ENCODE data around the gene SYCE1.

The SYCE1 gene

DNA sequence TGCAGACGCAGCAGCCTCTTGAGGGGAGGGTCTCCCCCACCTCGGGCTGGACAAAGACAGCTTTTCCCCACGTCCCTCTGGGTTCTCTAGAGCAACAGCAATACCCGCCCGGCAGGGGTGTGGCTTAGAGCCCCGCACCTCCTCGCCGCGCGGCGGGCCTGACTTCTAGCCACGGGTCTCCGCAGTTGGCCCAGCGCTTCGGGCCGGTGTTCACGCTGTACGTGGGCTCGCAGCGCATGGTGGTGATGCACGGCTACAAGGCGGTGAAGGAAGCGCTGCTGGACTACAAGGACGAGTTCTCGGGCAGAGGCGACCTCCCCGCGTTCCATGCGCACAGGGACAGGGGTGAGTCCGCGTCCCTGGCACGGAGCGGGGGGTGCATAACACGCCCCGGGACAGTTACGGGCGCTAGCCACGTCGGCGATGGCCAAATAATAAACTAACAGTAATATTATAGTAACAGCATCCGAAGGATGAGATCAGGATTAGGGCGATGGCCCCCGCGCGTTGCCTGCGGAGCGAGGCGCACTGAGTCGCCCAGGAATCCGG is 37.0 kb downstream of the SYCE1 start:
- TF ChIP-seq, protein P1, sequence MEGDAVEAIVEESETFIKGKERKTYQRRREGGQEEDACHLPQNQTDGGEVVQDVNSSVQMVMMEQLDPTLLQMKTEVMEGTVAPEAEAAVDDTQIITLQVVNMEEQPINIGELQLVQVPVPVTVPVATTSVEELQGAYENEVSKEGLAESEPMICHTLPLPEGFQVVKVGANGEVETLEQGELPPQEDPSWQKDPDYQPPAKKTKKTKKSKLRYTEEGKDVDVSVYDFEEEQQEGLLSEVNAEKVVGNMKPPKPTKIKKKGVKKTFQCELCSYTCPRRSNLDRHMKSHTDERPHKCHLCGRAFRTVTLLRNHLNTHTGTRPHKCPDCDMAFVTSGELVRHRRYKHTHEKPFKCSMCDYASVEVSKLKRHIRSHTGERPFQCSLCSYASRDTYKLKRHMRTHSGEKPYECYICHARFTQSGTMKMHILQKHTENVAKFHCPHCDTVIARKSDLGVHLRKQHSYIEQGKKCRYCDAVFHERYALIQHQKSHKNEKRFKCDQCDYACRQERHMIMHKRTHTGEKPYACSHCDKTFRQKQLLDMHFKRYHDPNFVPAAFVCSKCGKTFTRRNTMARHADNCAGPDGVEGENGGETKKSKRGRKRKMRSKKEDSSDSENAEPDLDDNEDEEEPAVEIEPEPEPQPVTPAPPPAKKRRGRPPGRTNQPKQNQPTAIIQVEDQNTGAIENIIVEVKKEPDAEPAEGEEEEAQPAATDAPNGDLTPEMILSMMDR (IDR thresholded peaks at IDR 0.05; ENCODE audit: insufficient read depth, low read length, poor library complexity, severe bottlenecking), result no peak
- DNase-seq (ENCODE audit: extremely low read depth, insufficient read length), result no peak
- Histone ChIP-seq H3K27me3 (replicated peaks; ENCODE audit: control insufficient read depth, insufficient read depth, low read length) (no peaks in the 10 kb centered on the region; the same call in none of the 2 replicates), H3K36me3 (ENCODE audit: control insufficient read depth, insufficient read depth, low read length) (no peaks in the 10 kb centered on the region), H3K4me3 (replicated peaks; ENCODE audit: low read depth, low read length) (no peak overlapping the region)

DNA sequence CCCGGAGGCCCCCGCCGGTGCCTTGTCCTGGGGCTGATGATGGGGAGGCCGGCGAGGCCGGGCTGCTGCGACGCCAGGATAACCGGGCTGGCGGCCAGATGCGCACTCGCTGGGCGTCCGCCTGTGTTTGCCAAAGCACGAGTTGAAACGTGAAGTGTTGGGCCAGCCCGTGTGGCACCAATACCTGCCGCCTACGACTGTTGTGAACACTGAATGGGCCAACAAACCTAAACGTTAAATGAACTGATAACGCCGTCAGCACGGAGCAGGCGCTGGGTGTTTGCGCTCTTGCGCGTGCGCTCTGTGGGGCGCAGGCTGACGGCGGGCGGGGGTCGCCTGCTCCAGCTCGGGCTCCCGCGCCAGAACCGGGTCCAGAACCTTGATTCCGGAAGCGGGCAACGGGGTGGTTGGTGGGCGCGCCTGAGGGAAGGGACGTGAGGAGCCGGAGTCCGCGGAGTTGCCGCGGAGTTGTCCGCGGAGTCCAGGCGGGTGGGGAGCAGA is 37.6 kb downstream of the SYCE1 start:
- no peak for DNase-seq (ENCODE audit: extremely low read depth, insufficient read length)
- Histone ChIP-seq H3K36me3 (ENCODE audit: control insufficient read depth, insufficient read depth, low read length) (no peaks in the 10 kb centered on the region), H3K4me3 (replicated peaks; ENCODE audit: low read depth, low read length) (no peak overlapping the region), H3K27me3 (replicated peaks; ENCODE audit: control insufficient read depth, insufficient read depth, low read length) (no peaks in the 10 kb centered on the region; the same call in none of the 2 replicates)
- TF ChIP-seq, protein P1 (IDR thresholded peaks at IDR 0.05; ENCODE audit: insufficient read depth, low read length, poor library complexity, severe bottlenecking), result no peak

DNA sequence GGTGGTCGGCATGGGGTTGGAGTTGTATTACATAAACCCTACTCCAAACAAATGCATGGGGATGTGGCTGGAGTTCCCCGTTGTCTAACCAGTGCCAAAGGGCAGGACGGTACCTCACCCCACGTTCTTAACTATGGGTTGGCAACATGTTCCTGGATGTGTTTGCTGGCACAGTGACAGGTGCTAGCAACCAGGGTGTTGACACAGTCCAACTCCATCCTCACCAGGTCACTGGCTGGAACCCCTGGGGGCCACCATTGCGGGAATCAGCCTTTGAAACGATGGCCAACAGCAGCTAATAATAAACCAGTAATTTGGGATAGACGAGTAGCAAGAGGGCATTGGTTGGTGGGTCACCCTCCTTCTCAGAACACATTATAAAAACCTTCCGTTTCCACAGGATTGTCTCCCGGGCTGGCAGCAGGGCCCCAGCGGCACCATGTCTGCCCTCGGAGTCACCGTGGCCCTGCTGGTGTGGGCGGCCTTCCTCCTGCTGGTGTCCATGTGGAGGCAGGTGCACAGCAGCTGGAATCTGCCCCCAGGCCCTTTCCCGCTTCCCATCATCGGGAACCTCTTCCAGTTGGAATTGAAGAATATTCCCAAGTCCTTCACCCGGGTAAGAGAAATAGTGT is 38.3 kb downstream of the SYCE1 start, which contains the start of gene CYP2E1:
TSS of gene CYP2E1 (plus strand) at position 407 of the 632 bp plus-strand sequence. CDS start at position 440, 33 bp downstream.
- H3K4me3 ChIP-seq (replicated peaks; ENCODE audit: low read depth, low read length), result no peak within 1 kb of the TSS
- H3K36me3 ChIP-seq (ENCODE audit: control insufficient read depth, insufficient read depth, low read length), result no peaks in the 10 kb centered on the region
- no peaks in the 10 kb centered on the region; the same call in none of the 2 replicates for H3K27me3 ChIP-seq (replicated peaks; ENCODE audit: control insufficient read depth, insufficient read depth, low read length)
- DNase-seq (ENCODE audit: extremely low read depth, insufficient read length), result no peak
- TF ChIP-seq, protein P1 (IDR thresholded peaks at IDR 0.05; ENCODE audit: insufficient read depth, low read length, poor library complexity, severe bottlenecking), result no peak

DNA sequence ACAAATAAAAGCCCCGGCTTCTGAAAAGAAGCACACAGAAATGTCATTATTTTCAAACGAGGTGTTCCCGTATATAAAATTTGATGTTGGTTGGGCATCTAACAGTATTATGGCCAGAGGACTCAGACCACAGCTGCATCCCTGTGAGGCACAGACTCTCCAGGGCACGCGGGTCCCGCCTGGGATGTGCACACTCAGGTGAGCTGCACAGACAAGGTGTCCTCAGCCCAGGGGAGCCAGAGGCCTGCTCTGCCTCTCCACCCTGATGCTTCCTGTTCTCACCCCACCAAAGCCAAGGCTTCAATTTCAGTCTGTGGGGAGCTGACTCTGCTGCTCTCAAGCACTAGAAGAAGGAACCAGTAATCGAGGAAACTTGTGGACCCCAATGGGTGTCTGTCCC is 39.9 kb downstream of the SYCE1 start:
- Histone ChIP-seq H3K36me3 (ENCODE audit: control insufficient read depth, insufficient read depth, low read length) (no peaks in the 10 kb centered on the region), H3K27me3 (replicated peaks; ENCODE audit: control insufficient read depth, insufficient read depth, low read length) (no peaks in the 10 kb centered on the region; the same call in none of the 2 replicates), H3K4me3 (replicated peaks; ENCODE audit: low read depth, low read length) (no peak overlapping the region)
- TF ChIP-seq, protein P1 (IDR thresholded peaks at IDR 0.05; ENCODE audit: insufficient read depth, low read length, poor library complexity, severe bottlenecking), result no peak
- DNase-seq (ENCODE audit: extremely low read depth, insufficient read length), result no peak

DNA sequence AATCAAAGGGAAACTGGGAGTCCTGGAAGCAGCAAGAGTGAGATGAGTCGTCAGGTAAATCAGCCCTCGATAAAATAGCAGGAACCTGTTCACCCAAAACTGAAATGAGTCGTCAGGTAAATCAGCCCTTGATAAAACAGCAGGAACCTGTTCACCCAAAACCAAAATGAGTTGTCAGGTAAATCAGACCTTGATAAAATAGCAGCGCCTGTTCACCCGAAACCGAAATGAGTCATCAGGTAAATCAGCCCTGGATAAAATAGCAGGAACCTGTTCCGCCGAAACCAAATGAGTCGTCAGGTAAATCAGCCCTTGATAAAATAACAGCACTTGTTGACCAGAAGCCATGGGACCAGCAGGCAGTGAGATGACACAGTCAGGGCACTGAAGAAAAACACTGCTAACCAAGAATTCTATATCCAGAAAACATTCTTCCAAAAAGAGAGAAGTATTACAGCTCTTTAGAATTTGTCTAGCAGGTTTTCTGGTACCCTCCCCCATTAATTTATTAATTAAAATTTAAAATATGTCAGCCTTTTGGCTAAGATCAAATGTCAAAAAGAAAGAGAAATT is 41.7 kb downstream of the SYCE1 start:
- no peak for DNase-seq (ENCODE audit: extremely low read depth, insufficient read length)
- no peaks in the 10 kb centered on the region for H3K27me3 ChIP-seq (replicated peaks; ENCODE audit: control insufficient read depth, insufficient read depth, low read length)
- H3K4me3 ChIP-seq (replicated peaks; ENCODE audit: low read depth, low read length), result no peak overlapping the region
- no peaks in the 10 kb centered on the region for H3K36me3 ChIP-seq (ENCODE audit: control insufficient read depth, insufficient read depth, low read length)
- TF ChIP-seq, protein P1 (IDR thresholded peaks at IDR 0.05; ENCODE audit: insufficient read depth, low read length, poor library complexity, severe bottlenecking), result no peak

Data from GM06990 (cell line).